ENCODE measurements around the gene CDK2AP2.
"Not testable (repeated sequence)": the region's sequence is repeated elsewhere in the genome, so short reads cannot be mapped to it uniquely, and the experiment has no call there.

Gene CDK2AP2

DNA sequence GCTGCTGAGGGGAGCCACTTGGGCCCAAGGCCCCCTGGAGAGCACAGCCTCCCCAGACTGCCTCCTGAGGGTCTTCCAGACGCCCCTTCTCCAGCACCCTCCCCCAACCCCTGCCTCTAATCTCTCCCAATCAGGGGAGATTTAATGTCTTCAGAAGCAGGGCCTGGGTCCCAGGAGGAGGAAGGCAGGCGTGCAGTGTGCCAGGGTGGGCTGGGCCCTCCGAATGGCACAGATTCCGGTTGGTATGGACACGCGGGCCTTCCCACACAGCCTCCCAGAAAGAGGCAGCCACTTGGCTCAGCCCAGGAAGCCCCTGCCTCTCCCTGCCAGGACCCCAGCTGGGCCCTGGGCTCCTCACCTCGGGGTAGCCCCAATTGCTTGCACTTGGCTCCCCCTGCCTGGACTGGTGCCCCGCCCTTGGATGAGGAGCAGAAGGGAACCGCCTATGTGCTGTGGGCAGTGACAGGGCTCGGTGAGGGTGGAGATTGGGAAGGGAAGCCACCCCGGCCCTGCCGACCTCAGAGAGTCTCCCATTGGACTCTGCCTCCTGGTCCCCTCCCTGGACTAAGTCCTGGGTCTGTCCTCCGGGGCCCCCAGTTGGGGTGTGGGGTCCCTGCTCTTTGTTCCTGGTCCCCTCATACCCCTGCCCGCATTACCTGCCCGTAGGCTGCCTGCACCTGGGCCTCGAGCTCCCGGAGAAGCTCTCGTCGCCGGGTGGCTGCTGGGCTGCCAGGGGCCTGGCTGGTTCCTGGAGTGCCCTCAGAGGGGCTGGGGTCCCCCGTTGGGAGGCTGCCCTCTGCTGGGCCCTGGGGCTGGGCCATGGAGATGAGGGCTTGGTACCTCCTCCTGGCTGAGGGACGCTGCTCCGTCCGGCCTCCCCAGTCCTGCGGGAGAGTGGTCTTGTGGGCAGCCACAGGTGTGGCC is 15.9 kb upstream of the CDK2AP2 start:
- no peak for DNase-seq

DNA sequence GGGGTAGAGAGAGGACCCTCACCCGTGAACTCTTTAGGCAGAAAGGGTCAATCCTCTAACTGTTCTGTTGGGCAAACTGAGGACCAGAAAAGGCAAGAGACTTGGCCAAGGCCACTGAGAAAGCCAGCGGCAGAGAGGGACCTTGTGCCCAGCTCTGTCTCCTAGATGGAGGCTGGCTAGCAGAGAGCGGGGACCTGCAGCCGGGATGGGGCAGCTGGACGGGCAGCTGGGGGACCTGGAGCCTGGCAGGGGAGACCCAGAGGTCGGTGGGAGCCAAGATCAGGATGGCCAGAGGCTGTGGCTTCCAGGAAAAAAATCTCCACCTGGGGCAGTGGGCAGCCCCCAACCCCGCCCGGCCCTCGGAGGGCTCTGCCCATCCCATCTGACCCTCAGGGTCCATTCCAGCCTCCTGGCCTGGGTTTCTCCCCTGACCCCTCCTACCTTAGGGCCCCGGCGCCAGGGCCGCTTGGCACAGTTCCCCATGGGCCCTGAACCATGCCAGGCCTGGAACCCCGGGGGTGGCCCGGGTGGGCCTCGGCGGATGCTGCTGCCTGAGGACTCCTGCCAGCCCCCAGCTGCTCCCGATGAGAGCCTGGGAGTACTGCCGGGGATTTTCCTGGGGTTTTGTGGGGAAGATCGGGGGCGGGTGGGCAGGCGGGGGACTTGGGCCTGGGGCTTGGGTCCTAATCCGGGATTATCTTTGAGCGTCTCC is 15.0 kb upstream of the CDK2AP2 start, which contains the start of gene CABP2:
Gene CABP2 (minus strand): TSS at position 603 of the 712 bp plus-strand sequence. CDS start 120 bp downstream, at position 483.
- no peak for DNase-seq

DNA sequence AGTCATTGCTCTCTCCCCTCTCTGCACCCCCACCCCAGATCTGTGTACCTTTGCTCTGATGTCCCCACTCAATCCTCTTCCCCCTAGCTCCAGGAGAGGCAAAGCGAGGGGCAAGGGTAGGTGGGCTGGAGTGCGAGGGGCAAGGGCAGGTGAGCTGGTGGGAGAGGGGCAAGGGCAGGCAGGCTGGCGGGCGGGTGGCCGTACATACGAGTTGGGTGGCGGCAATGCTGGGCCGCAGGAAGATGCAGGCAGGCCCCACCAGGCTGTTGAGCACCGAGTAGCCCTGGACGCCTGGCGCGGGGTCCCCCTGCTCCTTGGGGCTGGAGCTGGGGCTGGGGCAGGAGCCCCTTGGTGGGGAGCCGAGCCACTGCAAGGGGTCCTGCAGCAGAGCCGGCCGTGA is 14.4 kb upstream of the CDK2AP2 start:
- DNase-seq = no peak

DNA sequence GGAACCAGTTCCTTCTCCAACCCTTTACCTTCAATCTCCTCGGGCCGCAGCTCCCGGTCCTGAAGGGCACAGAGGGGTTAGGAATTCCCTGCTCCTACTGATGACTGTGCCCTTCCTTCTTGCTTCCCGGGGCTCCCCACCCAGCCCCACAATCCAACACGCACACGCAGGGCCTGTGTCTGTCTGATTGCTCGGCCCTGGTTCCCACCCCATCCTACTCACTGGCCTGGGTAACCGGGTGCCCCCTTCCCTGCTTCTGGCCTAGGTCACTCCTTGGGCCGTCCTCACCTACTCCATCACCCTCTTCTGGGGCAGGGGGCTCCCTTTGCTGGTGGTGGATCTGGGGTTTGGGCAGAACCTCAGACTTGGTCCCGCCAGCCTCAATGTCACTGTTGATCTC is 14.0 kb upstream of the CDK2AP2 start:
- no peak for DNase-seq

DNA sequence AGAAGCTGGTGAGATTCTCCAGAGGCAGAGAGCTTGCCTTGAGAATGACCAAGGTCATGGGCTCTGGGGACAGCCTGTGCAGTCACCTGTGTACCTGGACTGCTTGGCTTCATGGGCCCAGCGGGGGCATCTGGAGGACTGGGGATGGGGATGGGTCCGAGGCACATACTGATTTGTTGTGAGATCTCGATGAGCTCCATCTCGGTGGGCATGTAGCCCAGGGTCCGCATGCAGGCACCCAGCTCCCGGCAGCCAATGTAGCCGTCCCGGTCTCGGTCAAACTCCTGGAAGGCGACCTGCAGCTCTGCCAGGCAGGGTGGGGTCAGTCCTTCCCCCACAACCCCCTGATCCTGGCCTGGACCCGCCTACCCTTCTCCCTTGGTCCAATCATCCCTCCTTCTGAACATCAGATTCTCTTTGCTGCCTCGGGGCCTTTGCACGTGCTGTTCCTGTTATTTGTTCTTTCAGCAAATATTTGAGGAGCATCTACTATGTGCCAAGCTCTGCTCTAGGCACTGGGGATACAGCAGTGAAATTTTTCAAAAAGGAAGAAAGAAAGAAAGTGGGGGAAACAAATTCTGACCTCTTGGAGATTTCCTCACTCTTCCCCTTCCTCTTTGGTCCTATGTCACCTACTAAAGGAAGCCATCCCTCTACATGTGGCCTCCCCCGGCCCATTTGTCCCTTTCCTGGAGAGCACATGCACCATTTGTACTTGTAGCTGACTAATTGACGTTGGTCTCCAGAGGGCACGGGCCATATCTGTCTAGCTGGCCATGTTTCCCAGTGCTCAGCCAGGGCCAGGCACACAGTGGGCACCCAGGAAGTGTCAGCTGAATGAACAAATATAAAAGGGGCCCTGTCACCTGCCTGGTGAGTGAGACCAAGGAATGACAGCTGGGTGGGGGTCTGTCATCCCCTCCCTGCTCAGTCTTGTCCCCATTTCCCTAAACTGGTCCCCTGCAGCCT is 13.2 kb upstream of the CDK2AP2 start:
- no peak for DNase-seq

DNA sequence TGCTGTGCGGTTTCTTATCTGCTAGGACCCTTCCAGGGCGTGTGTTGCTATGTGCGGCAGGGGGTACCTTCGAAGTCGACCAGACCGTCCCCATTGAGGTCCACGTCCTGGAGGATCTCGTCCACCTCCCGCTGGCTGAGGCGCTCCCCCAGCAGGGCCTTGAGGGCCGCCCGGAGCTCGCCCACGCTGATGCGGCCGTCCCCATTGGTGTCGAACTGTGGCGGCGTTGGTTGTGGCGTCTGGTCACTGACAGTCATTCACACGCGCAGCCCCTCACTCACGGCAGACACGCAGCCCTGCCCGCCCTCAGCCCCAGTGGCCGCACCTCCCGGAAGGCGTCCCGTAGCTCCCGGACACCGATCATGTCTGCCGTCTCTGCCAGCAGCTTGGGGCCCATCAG is 11.8 kb upstream of the CDK2AP2 start:
- no peak for DNase-seq

DNA sequence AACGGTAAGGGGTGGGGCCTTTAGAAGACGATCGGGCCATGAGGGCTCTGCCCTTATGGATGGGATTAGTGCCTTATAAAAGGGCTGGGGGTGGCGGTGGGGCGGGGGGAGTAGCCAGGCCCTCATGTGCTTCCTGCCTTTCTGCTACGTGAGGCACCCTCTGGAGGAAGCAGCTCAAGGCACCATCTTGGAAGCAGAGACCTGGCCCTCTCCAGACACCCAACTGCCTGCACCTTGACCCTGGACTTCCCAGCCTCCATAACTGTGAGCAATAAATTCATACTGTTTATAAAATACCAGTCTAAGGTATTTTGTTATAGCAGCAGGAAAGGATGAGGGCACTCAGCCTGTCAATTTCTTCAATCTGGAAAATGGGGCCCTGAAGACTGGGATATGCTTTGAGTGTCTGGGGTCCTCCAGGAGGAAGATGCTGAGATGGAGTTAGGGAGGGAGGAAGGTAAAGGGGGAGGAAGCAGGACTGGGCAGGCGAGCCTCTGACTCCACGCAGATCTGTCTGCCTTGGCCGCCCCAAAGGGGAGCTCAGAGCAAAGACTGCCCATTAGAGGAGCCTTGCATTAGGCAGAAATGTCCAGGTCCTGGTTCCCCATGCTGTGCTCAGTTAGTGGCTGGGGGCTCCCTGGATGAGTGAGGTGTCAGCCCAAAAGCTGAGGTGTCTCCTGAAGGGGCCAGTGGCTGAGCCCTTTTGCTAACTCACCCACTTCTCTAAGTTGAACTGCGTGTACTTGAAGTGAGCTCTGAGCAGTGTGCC is 10.0 kb upstream of the CDK2AP2 start:
- no peak for DNase-seq

DNA sequence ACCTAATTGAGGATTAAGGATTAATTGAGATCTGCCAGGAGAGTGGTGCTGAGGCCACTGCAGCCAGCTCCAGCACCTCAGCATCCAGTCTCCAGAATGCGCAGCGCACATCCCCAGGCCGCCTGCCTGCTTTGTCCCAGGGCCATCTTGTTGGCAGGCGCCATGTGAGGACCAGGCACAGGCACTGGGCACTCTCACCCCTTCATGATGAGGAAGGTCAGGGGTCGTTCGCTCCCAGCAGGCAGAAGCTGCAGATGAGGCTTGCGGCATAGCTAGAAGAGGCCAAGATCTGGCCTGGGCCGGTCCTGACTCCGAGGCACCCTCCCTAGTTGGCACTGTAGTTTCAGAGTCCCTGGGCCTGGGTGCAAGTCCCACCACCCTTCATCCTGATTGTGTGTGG is 8.8 kb upstream of the CDK2AP2 start:
- DNase-seq = no peak

DNA sequence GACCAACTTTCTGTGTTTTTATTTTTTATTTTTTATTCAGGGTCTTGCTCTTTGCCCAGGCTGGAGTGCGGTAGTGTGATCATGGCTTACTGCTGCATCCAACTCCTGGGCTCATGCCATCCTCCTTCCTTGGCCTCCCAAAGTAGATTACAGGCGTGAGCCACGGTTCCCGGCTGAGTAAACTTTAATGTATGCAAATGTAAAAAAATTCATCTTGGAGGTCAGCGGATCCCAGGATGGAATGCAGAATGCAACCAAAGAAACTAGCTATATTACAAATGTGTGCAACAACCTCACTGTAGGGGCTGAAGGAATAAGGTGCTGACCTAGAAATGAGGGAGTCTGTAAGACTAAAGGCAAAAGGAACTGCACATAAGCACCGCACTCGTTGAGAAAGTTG is 6.2 kb upstream of the CDK2AP2 start:
- DNase-seq = no peak

DNA sequence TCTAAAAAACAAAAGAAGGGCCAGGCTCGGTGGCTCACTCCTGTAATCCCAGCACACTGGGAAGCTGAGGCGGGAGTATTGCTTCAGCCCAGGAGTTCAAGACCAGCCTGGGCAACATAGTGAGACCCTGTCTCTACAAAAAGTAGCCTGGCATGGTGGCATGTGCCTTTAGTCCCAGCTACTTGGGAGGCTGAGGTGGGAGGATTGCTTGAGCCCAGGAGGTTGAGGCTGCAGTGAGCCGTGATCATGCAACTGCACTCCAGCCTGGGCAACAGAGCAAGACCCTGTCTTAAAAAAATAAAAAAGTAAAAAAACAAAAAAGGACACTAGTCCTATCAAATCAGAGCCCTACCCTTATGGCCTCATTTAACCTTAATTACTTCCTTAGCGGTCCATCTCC is 3.6 kb upstream of the CDK2AP2 start:
- not testable (repeated sequence) for DNase-seq

DNA sequence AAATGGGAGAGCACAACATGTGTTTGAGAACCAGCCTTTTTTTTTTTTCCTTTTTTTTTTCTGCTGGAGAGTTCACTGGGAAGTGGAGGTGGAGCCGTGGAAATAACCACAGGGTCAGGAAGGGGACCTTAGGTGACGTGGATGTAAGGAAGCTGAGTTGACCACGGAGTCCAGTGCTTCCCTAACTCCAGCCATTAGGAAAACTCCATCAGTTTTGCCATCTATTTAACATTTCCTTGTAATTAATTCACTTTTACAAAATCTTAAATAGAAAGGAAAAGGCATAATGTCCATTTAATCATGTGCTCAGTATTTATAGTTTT is 2.0 kb upstream of the CDK2AP2 start:
- DNase-seq = no peak

DNA sequence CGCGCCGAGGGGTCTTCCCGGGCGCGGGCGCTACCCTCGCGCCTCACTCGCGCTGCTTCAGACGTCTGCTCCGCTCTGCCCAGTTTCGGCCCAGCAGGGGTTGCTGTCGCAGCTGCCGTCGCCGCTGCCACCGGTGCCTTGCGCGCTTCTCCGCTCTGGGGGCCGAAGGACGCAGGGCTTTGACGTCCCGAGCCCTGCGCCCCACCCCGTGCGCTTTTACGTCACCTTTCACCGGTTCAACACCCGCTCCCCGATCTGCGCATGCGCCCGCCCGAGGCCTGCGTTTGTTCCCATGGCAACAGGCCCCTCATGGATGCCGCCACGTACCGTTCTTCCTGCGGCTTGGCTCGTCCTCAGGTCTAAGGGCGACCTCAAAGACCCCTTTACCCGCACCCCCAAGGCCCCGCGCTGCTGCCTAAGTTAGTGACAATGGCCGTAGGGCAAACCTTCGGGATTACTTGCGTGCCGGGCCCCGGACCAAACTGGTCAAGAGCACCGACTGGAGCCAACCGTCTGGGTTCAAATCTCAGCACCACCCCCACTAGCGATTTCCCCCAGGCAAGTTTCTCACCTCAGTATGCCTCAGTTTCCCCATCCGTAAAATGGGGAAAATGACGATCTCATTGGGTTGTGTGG is 642 bp upstream of the CDK2AP2 start:
- peak; percentile 84 for DNase-seq

DNA sequence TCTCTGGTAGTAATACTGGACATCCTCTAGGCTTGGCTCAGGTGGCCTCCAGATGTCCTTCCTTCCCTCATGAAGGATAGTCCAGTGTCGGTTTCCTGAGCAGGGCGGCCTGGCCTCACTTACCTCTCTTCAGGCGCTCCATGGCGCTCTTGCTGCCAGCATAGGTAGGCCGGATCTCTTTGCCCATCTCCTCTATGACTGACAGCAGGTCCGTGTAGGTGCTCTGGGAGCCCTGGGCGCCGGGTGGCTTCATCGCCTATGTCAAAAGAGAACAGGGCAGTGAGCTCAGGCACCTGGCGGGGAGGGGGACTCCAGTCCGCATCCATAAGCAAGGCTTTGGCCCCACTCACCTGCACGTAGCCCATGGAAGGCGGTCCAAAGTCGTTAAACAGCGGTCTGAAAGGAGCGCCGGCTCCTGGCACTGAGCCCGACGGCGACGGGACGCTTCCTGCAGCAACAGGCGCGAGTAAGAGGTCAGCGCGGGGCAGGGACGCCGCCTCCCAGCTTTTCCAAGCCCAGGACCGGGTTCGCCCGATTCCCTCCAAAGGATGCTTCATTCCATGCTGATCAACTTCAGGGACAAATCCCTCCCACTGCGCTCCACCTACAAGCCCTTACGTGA is 609 bp downstream of the CDK2AP2 start:
- no peak for DNase-seq

DNA sequence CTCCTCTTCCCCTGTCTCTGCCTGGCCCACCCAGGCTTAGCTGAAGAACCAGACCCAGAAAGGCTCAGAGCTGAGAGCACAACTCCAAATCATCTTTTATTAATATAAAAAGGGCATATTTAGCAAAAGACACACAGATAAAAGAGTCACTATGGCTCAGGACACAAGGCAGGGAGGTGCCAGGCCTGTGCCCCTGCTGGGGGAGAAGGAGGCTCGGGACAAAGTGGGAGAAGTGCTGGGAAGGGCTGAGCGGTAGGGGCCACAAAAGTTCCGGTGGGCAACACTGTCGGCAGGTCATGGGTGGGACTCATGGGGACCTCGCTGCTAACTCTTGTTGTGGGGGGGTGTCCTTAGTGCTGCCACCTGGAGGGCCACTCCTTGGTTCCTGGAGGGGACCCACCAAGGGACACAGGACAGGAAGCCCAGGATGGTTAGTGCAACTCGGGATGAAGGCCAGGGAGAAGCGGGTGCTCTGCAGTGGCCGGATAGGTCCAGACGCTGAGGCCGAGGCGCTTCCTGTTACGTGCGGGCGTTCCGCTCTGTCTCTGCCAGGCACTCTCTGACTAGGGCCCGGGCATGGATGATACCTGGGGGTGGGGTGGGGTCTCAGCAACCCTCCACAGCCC is 1.4 kb downstream of the CDK2AP2 start:
- DNase-seq = no peak

DNA sequence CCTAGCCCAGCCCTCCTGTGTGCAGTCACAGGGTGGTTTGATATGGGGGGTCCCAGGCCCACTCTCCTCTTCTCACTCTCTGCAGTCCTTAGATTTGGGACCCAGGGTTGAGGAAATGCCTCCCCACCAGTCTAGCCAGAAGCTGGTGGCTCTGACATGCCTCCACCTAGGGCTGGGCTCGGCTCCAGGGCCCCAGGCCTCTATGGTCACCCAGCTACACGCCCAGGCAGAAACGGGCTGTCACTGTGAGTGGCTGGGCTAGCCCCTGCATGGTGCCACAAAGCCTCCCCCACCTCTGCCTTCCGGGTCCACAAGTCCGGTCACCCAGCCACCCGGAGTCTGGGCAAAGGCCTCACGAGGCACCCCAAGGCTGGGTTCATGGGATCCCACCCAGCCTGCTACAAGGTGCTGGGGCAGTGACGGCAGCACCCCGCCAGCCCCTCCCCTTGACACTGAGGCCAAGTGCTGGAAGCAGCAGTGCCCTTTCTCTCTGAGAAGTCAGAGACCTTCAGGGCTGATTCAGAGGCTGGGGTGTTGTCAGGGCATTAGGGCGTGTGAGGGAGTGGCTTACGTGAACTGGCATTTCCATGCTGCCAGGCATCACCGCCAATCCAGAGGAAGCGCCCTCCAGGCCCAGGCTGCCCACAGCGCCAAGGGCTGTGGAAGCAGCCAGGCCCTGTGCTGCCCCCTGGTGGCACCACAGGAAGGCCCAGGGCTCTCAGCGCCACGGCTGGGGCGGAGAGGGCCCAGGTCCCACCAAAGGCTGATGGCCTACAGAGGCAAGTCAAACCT is 2.2 kb downstream of the CDK2AP2 start:
- peak; percentile 77 for DNase-seq

DNA sequence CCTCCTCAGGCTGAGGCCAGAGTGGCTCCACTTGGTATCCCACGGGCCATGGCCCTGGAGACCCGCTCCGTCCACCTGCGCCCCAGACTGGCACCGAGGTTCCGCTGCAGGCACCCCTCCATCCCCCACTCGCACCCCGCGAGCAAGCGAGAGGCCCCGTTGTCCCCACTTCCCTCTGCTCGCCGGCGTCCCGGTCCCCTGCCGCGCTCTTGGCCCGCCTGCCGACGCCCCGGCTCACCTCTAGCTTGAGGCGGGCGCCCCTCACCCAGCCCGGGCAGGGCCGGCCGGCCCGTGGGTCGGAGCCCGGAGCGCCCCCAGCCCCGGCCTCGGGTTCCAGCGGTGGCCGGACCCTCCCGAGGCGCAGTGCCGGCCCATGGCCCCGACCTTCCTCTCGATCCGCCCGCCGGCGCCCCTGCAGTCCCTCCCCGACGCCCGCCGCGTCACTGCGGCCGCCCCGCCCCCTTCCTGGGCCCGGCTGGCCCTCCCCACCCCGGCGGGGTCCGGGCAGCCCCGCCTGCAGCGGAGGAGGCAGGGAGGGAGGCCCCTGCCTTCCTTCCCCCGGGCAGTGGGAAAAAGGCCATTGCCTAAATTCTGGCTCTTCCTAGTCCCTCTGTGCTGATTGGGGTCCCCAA is 2.9 kb downstream of the CDK2AP2 start, which contains the start of gene PITPNM1:
Gene PITPNM1 (minus strand): TSS at position 414 of the 632 bp plus-strand sequence. CDS start 1,183 bp downstream, outside the sequence.
- no peak for DNase-seq

DNA sequence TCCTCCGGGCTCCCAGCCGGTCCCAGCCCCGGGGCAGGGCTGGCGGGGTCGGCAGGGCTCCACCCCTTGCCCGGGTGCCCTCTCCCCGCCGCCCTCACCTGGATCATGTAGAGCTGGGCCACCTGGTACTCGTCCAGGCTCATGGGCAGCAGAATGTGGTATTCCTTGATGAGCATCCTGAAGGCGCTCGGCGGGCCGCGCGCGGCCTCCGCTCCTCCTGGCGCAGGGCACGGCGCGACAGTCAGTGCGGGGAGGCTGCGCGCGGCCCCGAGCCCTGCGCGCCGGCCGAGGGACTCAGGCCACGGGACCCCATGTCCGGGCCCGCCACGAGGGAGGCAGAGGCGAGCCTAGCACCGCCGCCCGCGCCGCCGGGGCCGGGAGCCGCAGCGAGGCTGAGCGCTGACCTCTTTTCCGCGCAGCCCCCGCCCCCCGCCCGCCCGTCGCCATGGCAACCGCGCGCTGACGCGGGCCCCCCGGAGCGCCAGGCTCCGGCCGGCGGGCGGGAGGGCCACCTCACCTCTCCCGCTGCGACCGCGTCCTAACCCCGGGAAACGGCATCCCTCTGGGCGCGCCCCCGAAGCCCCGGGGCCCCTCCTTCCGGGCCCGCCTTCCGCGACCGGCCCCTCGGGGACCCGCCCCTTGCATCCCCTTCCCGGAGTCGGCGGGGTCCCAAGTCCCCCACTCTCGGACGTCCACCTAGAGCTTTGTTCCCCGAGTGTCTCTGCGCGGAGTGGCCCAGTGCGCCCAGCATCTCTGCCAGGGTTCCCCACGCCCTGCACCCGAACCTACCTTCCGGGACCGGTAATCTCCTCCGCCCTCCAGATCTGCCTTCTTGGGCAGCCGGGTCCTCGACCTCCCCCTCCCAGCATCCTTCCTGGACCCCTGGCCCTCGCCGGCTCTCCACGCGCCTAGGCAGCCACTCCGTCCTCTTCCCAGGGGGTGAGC is 3.7 kb downstream of the CDK2AP2 start:
- DNase-seq = no peak
